K562 (cell line): ENCODE measurements around the gene TOMM40L. TPM values are rescaled to one million over a fixed set of nuclear protein-coding genes. Genes with fewer than 3 reads are reported as not detected.

Experiments used
- ATAC-seq: fragments of 200-7000 bp; cut with Tn5 transposase; 3 replicates; pipeline ENCODE4 v1.9.1; 2020; ENCODE audit warnings: moderate library complexity
- BruUV-seq: library from RNA; stranded (reverse); fragments of 400-500 nt; replicated peaks from 2 replicates; lab custom pipeline; 2021; lab: Mats Ljungman, UMichigan
- CTCF ChIA-PET: fragments of 300-600 bp; formaldehyde crosslinking; extraction: SDS; loops from one replicate; lab custom pipeline; 2021; ENCODE audit warnings: low intra/inter-chr PET ratio; lab: Yijun Ruan, JAX
- POLR2A ChIA-PET: fragments of 300-600, 350-650 bp; sonication (Branson Sonifier 250); formaldehyde crosslinking; extraction: SDS; loops from one replicate; lab custom pipeline; 2021; ENCODE audit warnings: antibody characterized with exemption, inconsistent platforms; lab: Yijun Ruan, JAX
- DNase-seq, 4 experiments: peaks; one replicate each; pipeline versions ENCODE4 v3.0.0 to v3.0.0-alpha.2; 2011 to 2018; ENCODE audit warnings: low spot score in 3 of 4, mixed read lengths in 3 of 4; ENCODE audit errors: extremely low read depth in 1 of 4
- FAIRE-seq: peaks from 2 replicates; lab custom pipeline; 2011; peaks lifted over from hg19 to GRCh38; lab: Jason Lieb, UNC
- H2AFZ ChIP-seq: 2 replicates; pipeline ENCODE4 v1.6.0; 2011; ENCODE audit warnings: low read depth, low read length, control low read depth, inconsistent platforms
- H3K27ac ChIP-seq: fragments of 200-600 bp; 3 replicates; pipeline ENCODE4 v1.8.0; 2011; ENCODE audit warnings: low read depth, mild to moderate bottlenecking, control low read depth, inconsistent platforms, low read length, moderate library complexity, mixed read lengths; ENCODE audit errors: extremely low read depth
- H3K27me3 ChIP-seq, 2 experiments: fragments of 300-600 bp in 1 of 2; 2 replicates in 1 of 2; 3 replicates in 1 of 2; pipeline versions ENCODE4 v1.6.0 to v1.8.0; 2011; ENCODE audit warnings: inconsistent platforms in 2 of 2, low read length in 2 of 2, mild to moderate bottlenecking in 1 of 2, mixed read lengths in 1 of 2, moderate library complexity in 1 of 2; ENCODE audit not compliant: control insufficient read depth in 2 of 2, insufficient read depth in 2 of 2
- H3K36me3 ChIP-seq: fragments of 300-600 bp; 3 replicates; pipeline ENCODE4 v1.8.0; 2011; ENCODE audit warnings: mild to moderate bottlenecking, low read length, inconsistent platforms; ENCODE audit not compliant: control insufficient read depth, insufficient read depth
- H3K4me1 ChIP-seq, 2 experiments: fragments of 200-600 bp in 1 of 2; replicated peaks in 1 of 2; 2 replicates in 1 of 2; 3 replicates in 1 of 2; pipeline versions ENCODE4 v1.5.1 to v1.8.0; 2011; ENCODE audit warnings: inconsistent platforms in 2 of 2, low read length in 2 of 2, mild to moderate bottlenecking in 1 of 2, mixed read lengths in 1 of 2, moderate library complexity in 1 of 2; ENCODE audit not compliant: control insufficient read depth in 2 of 2, insufficient read depth in 2 of 2
- H3K4me2 ChIP-seq: 2 replicates; pipeline ENCODE4 v1.6.1; 2011; ENCODE audit warnings: low read length, control low read depth, inconsistent platforms, mixed read lengths; ENCODE audit not compliant: insufficient read depth
- H3K4me3 ChIP-seq: fragments of 200-600 bp; sonication (generic), shearing (Covaris generic); 2 replicates; pipeline ENCODE4 v1.5.1; 2016; ENCODE audit warnings: control low read depth, inconsistent platforms
- H3K79me2 ChIP-seq: fragments of 200-600 bp; 3 replicates; pipeline ENCODE4 v1.8.0; 2011; ENCODE audit warnings: low read length, inconsistent platforms; ENCODE audit not compliant: control insufficient read depth, insufficient read depth
- H3K9ac ChIP-seq, 2 experiments: 2 replicates each; pipeline versions ENCODE4 v1.6.0 to v1.6.1; 2011; ENCODE audit warnings: low read depth in 2 of 2, low read length in 2 of 2, control low read depth in 1 of 2, inconsistent platforms in 1 of 2, mild to moderate bottlenecking in 1 of 2, mixed read lengths in 1 of 2; ENCODE audit not compliant: insufficient read depth in 1 of 2
- H3K9me1 ChIP-seq: one replicate; pipeline ENCODE4 v1.6.0; 2011; ENCODE audit warnings: inconsistent platforms, mild to moderate bottlenecking, low read length, moderate library complexity; ENCODE audit not compliant: control insufficient read depth, insufficient read depth
- H3K9me3 ChIP-seq: replicated peaks from 2 replicates; pipeline ENCODE4 v1.5.1; 2011; ENCODE audit warnings: low read depth, low read length, inconsistent platforms; ENCODE audit not compliant: control insufficient read depth, insufficient read depth
- H4K20me1 ChIP-seq: replicated peaks from 2 replicates; pipeline ENCODE4 v1.6.1; 2011; ENCODE audit warnings: low read length, inconsistent platforms, mixed read lengths; ENCODE audit not compliant: control insufficient read depth, insufficient read depth
- CTCFL ChIP-seq: IDR thresholded peaks from 2 replicates; pipeline ENCODE4 v1.6.1; 2011; ENCODE audit warnings: borderline replicate concordance, low read depth, mild to moderate bottlenecking, moderate library complexity, low read length; ENCODE audit not compliant: insufficient read depth, poor library complexity, severe bottlenecking
- FOSL1 ChIP-seq: fragments of 200-800 bp; sonication (Bioruptor generic); conservative IDR thresholded peaks from 2 replicates; pipeline ENCODE4 v1.6.1; 2016; ENCODE audit warnings: missing genetic modification characterization, missing compliant biosample characterization
- HIVEP1 ChIP-seq: fragments of 250-450 bp; sonication (Bioruptor Pico); IDR thresholded peaks from 2 replicates; pipeline ENCODE4 v1.4.0; 2020; ENCODE audit warnings: mild to moderate bottlenecking
- NFATC3 ChIP-seq: fragments of 450-650 bp; IDR thresholded peaks from 2 replicates; pipeline ENCODE4 v1.6.1; 2017; ENCODE audit warnings: mild to moderate bottlenecking
- NR2C1 ChIP-seq, 2 experiments: fragments of 450-650 bp; IDR thresholded peaks; 2 replicates each; pipeline ENCODE4 v1.6.1; 2017; ENCODE audit warnings: mild to moderate bottlenecking in 2 of 2, antibody characterized with exemption in 1 of 2, inconsistent platforms in 1 of 2, missing compliant biosample characterization in 1 of 2, missing genetic modification characterization in 1 of 2
- NRF1 ChIP-seq, 2 experiments: fragments of 450-650 bp; IDR thresholded peaks in 1 of 2; conservative IDR thresholded peaks in 1 of 2; 2 replicates each; pipeline ENCODE4 v1.6.1; 2014; ENCODE audit warnings: mild to moderate bottlenecking in 2 of 2
- PRDM10 ChIP-seq: fragments of 450-650 bp; IDR thresholded peaks from 2 replicates; pipeline ENCODE4 v1.6.1; 2018; ENCODE audit not compliant: partially characterized antibody
- RB1 ChIP-seq: fragments of 450-650 bp; IDR thresholded peaks from 2 replicates; pipeline ENCODE4 v1.6.1; 2017; ENCODE audit warnings: low read depth, mild to moderate bottlenecking
- THRAP3 ChIP-seq: fragments of 450-650 bp; IDR thresholded peaks from 2 replicates; pipeline ENCODE4 v1.6.1; 2016; ENCODE audit warnings: mild to moderate bottlenecking, inconsistent platforms, borderline replicate concordance
- ZNF274 ChIP-seq: IDR thresholded peaks from 2 replicates; pipeline ENCODE4 v1.6.1; 2011; ENCODE audit warnings: low read depth, mild to moderate bottlenecking, low read length, moderate library complexity, borderline replicate concordance
- ZNF76 ChIP-seq: fragments of 250-450 bp; sonication (Bioruptor Pico); IDR thresholded peaks from 2 replicates; pipeline ENCODE4 v1.4.0; 2020; ENCODE audit warnings: mild to moderate bottlenecking, moderate library complexity, borderline replicate concordance
- WGBS: fragments of 100-300 bp; shearing (Covaris generic); methylation state at CpG from one replicate; pipeline ENCODE4 v1.1.6; 2016; ENCODE audit warnings: low coverage, mixed read lengths; ENCODE audit not compliant: insufficient coverage; ENCODE audit errors: missing lambda C conversion rate; 5-methylcytosine and 5-hydroxymethylcytosine counted together
- in situ Hi-C: fragments of 300-500 bp; cut with MboI; formaldehyde crosslinking; loops from 4 replicates; pipeline ENCODE4 v1.15.0; 2018; ENCODE audit warnings: inconsistent platforms, mixed read lengths
- intact Hi-C: fragments of 100-400 bp; cut with micrococcal nuclease; formaldehyde crosslinking; loops from 2 replicates; pipeline ENCODE4 v1.14.2; 2022
- polyA plus RNA-seq, 8 experiments: library from polyadenylated mRNA; depleted of rRNA in 4 of 8; stranded (reverse) in 5 of 8; unstranded in 3 of 8; fragments of >200 nt; fragmentation: Nextera tagmentation in 2 of 8; fragmentation: Illumina TruSeq in 1 of 8; extraction: Ambion mirVana in 2 of 8; extraction: Trizol in 1 of 8; gene quantifications; 2 replicates each; pipeline versions ENCODE4 v1.2.1 to v1.2.3, GENCODE V29; 2011 to 2014; ENCODE audit warnings: inconsistent platforms in 1 of 8, missing spikeins in 1 of 8
- total RNA-seq, 7 experiments: library from RNA; depleted of rRNA in 6 of 7; stranded (reverse); fragments of >200 nt in 6 of 7; fragmentation: Illumina TruSeq in 2 of 7; extraction: Trizol in 2 of 7; gene quantifications; 2 replicates each; pipeline versions ENCODE4 v1.2.1 to v1.2.3, GENCODE V29; 2011 to 2021; ENCODE audit warnings: low replicate concordance in 1 of 7
- TF ChIP-seq, protein P1 (sequence below), 2 experiments: IDR thresholded peaks in 1 of 2; conservative IDR thresholded peaks in 1 of 2; 2 replicates each; pipeline ENCODE4 v1.6.1; 2016; ENCODE audit warnings: low read depth in 2 of 2, mild to moderate bottlenecking in 1 of 2, missing compliant biosample characterization in 1 of 2, missing genetic modification characterization in 1 of 2, moderate library complexity in 1 of 2

The TOMM40L gene
- total and polyA plus RNA-seq, 9 of the 15 experiments (the other 6 are each of a cell fraction or from before 2014, with no cell fraction given) = 9.6 to 33.6 (median 25.2) TPM

- H3K27me3 ChIP-seq = no peaks in the 10 kb centered on the region
- peak within 1 kb of the TSS; percentile 97 for H3K4me2 ChIP-seq
- peak within 1 kb of the TSS; percentile 99 for H3K27ac ChIP-seq
- H3K4me1 ChIP-seq = peaks cover 59 to 63% of the 10 kb centered on the region in 2 experiments
- ATAC-seq (no peak; the same call in 2 of the 3 replicates), DNase-seq (peak in 3 of 4 experiments; percentile 43 to 54 (median 45)), FAIRE-seq (peak; percentile 40)
- no peaks in the 10 kb centered on the region for H4K20me1 ChIP-seq
- no peaks in the 10 kb centered on the region for H3K9me3 ChIP-seq
- no TSS peak for BruUV-seq
- intact Hi-C loops = no loop called here
- in situ Hi-C loops = no loop called here
- CTCF ChIA-PET = no interaction called here
- H3K79me2 ChIP-seq = peaks cover 20% of the 10 kb centered on the region
- peak within 1 kb of the TSS; percentile 83 to 85 for H3K9ac ChIP-seq
- no peaks in the 10 kb centered on the region for H3K9me1 ChIP-seq
- peaks cover 8% of the 10 kb centered on the region; the same call in 2 of the 3 replicates for H3K36me3 ChIP-seq
- POLR2A ChIA-PET = interaction anchor here (0.8 to 1.2 kb wide), 4 partner anchors 13 to 190 kb away, joined by 3 to 5 read pairs (median 4); partner anchors contain the start of gene DEDD
- WGBS = 43% methylated on average over 9 of the region's 11 CpGs
- peak within 1 kb of the TSS; percentile 97 for H2AFZ ChIP-seq
- no peak within 1 kb of the TSS for H3K4me3 ChIP-seq
- TF ChIP-seq HIVEP1 = no peak
- no peak for TF ChIP-seq ZNF76 (CRISPR knock-in tag)
- no peak for TF ChIP-seq NFATC3
- no peak for TF ChIP-seq THRAP3
- TF ChIP-seq PRDM10 = peak; percentile 16
- TF ChIP-seq NR2C1 (IDR thresholded peaks at IDR 0.05) = peak; percentile 27; the same call in 1 of the 2 replicates
- TF ChIP-seq NR2C1 (tag; IDR thresholded peaks at IDR 0.05) = no peak
- TF ChIP-seq RB1 = no peak
- TF ChIP-seq, protein P1, sequence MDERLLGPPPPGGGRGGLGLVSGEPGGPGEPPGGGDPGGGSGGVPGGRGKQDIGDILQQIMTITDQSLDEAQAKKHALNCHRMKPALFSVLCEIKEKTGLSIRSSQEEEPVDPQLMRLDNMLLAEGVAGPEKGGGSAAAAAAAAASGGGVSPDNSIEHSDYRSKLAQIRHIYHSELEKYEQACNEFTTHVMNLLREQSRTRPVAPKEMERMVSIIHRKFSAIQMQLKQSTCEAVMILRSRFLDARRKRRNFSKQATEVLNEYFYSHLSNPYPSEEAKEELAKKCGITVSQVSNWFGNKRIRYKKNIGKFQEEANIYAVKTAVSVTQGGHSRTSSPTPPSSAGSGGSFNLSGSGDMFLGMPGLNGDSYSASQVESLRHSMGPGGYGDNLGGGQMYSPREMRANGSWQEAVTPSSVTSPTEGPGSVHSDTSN (CRISPR knock-in tag; IDR thresholded peaks at IDR 0.05; ENCODE audit: low read depth) = no peak
- TF ChIP-seq, protein P1 (tag; conservative IDR thresholded peaks at IDR 0.05; ENCODE audit: low read depth) = peak; percentile 63; the same call in 1 of the 2 replicates
- TF ChIP-seq NRF1 (conservative IDR thresholded peaks at IDR 0.05 in 1 of 2, IDR thresholded peaks at IDR 0.05 in 1 of 2) = 0 out of 4 replicates have a peak, but pooled peaks of 1 of the 2 experiments have one; percentile 16
- TF ChIP-seq CTCFL = no peak
- no peak for TF ChIP-seq FOSL1 (tag)
- TF ChIP-seq ZNF274 = no peak
Measured at GRCh38 chr1:161198897-161199431, 26.9 kb upstream of the TOMM40L start, which contains the start of gene ADAMTS4. TSS of gene ADAMTS4 (minus strand) at chr1:161199054. CDS start at chr1:161198627, 427 bp downstream.
